Measurements from ENCODE around the gene TMEM138. TPM values are rescaled to one million over a fixed set of nuclear protein-coding genes. Genes with fewer than 3 reads are reported as not detected.

The TMEM138 gene
- total and polyA plus RNA-seq, 2 of the 13 experiments (the other 11 are each of a cell fraction or from before 2014, with no cell fraction given), result 43.5 to 61.0 TPM

GRCh38 chr11:61332797-61333549, 29.2 kb upstream of the TMEM138 start, which contains the start of the genes DDB1 and TKFC (continued):
- no peak; the same call in 1 of the 2 replicates for TF ChIP-seq SMAD3 (CRISPR knock-in tag; IDR thresholded peaks at IDR 0.05)
- no peak for TF ChIP-seq RFX1 (IDR thresholded peaks at IDR 0.05)
- 0 out of 2 replicates have a peak, but pooled peaks have one; percentile 42 for TF ChIP-seq SIN3B (IDR thresholded peaks at IDR 0.05; ENCODE audit: low read length)
- peak; percentile 83 for TF ChIP-seq ELF1 (CRISPR knock-in tag; IDR thresholded peaks at IDR 0.05)
- TF ChIP-seq SAFB2 (CRISPR knock-in tag; IDR thresholded peaks at IDR 0.05; ENCODE audit: borderline replicate concordance, low read depth), result no peak; the same call in 1 of the 2 replicates
- peak; percentile 86; the same call in 1 of the 2 replicates for TF ChIP-seq BCL3 (CRISPR knock-in tag; IDR thresholded peaks at IDR 0.05)
- no peak for TF ChIP-seq ZNF362 (CRISPR knock-in tag; IDR thresholded peaks at IDR 0.05; ENCODE audit: borderline replicate concordance)
- TF ChIP-seq ZNF550 (CRISPR knock-in tag; IDR thresholded peaks at IDR 0.05; ENCODE audit: borderline replicate concordance), result 0 out of 2 replicates have a peak, but pooled peaks have one; percentile 20
- peak; percentile 95 for TF ChIP-seq CCDC6 (CRISPR knock-in tag; IDR thresholded peaks at IDR 0.05)
- no peak; the same call in 1 of the 2 replicates for TF ChIP-seq CAMTA2 (CRISPR knock-in tag; IDR thresholded peaks at IDR 0.05; ENCODE audit: borderline replicate concordance)
- TF ChIP-seq FUBP1 (CRISPR knock-in tag; IDR thresholded peaks at IDR 0.05; ENCODE audit: borderline replicate concordance), result no peak; the same call in 1 of the 2 replicates
- TF ChIP-seq LCORL (IDR thresholded peaks at IDR 0.05), result no peak
- TF ChIP-seq LCORL (CRISPR knock-in tag; IDR thresholded peaks at IDR 0.05), result no peak; the same call in 1 of the 2 replicates
- TF ChIP-seq ZNF660 (CRISPR knock-in tag; IDR thresholded peaks at IDR 0.05; ENCODE audit: borderline replicate concordance, low read depth), result no peak
- TF ChIP-seq FOXK1 (CRISPR knock-in tag; IDR thresholded peaks at IDR 0.05; ENCODE audit: borderline replicate concordance, low read depth), result peak; percentile 89
- TF ChIP-seq ZBTB20 (CRISPR knock-in tag; IDR thresholded peaks at IDR 0.05; ENCODE audit: borderline replicate concordance, low read depth), result peak; percentile 70; the same call in 1 of the 2 replicates
- no peak for TF ChIP-seq DBP (CRISPR knock-in tag; IDR thresholded peaks at IDR 0.05; ENCODE audit: not compliant biosample characterization)
- 0 out of 2 replicates have a peak, but pooled peaks have one; percentile 78 for TF ChIP-seq ZNF850 (CRISPR knock-in tag; conservative IDR thresholded peaks at IDR 0.05)
- peak; percentile 64; the same call in 1 of the 2 replicates for TF ChIP-seq ZNF761 (CRISPR knock-in tag; conservative IDR thresholded peaks at IDR 0.05)
- peak; percentile 91 for TF ChIP-seq POGK (CRISPR knock-in tag; conservative IDR thresholded peaks at IDR 0.05)
- TF ChIP-seq HNF4G (IDR thresholded peaks at IDR 0.05; ENCODE audit: borderline replicate concordance, low read depth, low read length), result no peak
- no peak for TF ChIP-seq HNF4G (CRISPR knock-in tag; IDR thresholded peaks at IDR 0.05; ENCODE audit: borderline replicate concordance, low read depth)
